Activated CD8-positive, alpha-beta memory T cell treated with anti-CD3 and anti-CD28 coated beads, Interleukin-2, amount 10 ng/mL, durations not matched to agents 7 days and 5 days (primary cell): ENCODE data around the gene WWC2. TPM values are rescaled to one million over a fixed set of nuclear protein-coding genes. Genes with fewer than 3 reads are reported as not detected.
"Not testable (repeated sequence)": the region's sequence is repeated elsewhere in the genome, so short reads cannot be mapped to it uniquely, and the experiment has no call there.

Experiments used
- ATAC-seq: fragments of 150-1000 bp; cut with Tn5 transposase; one replicate; pipeline ENCODE4 v1.10.0; 2021; ENCODE audit warnings: moderate library complexity
- CTCF ChIA-PET: fragments of 350-600 bp; sonication (Branson Sonifier 250); formaldehyde crosslinking; loops from one replicate; lab custom pipeline; 2021; ENCODE audit warnings: antibody characterized with exemption; lab: Charles Lee
- DNase-seq: peaks from one replicate; pipeline ENCODE4 v3.0.0-alpha.2; 2020
- H3K27ac Mint-ChIP-seq: one replicate; pipeline ENCODE4 v1.8.0; 2021; ENCODE audit warnings: mild to moderate bottlenecking, mixed read lengths
- H3K27me3 Mint-ChIP-seq: one replicate; pipeline ENCODE4 v1.8.0; 2021; ENCODE audit warnings: mixed read lengths
- H3K36me3 Mint-ChIP-seq: one replicate; pipeline ENCODE4 v1.8.0; 2021; ENCODE audit warnings: mild to moderate bottlenecking, mixed read lengths
- H3K4me1 Mint-ChIP-seq: one replicate; pipeline ENCODE4 v1.8.0; 2021; ENCODE audit warnings: mixed read lengths
- H3K4me3 Mint-ChIP-seq: one replicate; pipeline ENCODE4 v1.8.0; 2021; ENCODE audit warnings: mild to moderate bottlenecking, moderate library complexity, mixed read lengths
- H3K9me3 Mint-ChIP-seq: one replicate; pipeline ENCODE4 v1.8.0; 2022; ENCODE audit warnings: low read depth, mixed read lengths
- total RNA-seq, 2 experiments: library from RNA; stranded (reverse); gene quantifications; one replicate each; pipeline ENCODE4 v1.2.3, GENCODE V29; 2021

The WWC2 gene
- total RNA-seq, 2 experiments from 2014 or later: 0.05 to 0.20 TPM

GRCh38 chr4:183139058-183139750, 40.1 kb downstream of the WWC2 start:
- CTCF ChIA-PET: no interaction called here
- Mint-ChIP-seq H3K4me3 (no peak overlapping the region), H3K9me3 (no peaks in the 10 kb centered on the region), H3K27me3 (peaks cover 11% of the 10 kb centered on the region), H3K36me3 (no peaks in the 10 kb centered on the region), H3K4me1 (no peaks in the 10 kb centered on the region), H3K27ac (no peak overlapping the region)
- ATAC-seq: no peak
- no peak for DNase-seq

- Mint-ChIP-seq H3K4me3 (no peak overlapping the region), H3K27ac (no peak overlapping the region), H3K9me3 (no peaks in the 10 kb centered on the region), H3K27me3 (peaks cover 13% of the 10 kb centered on the region), H3K4me1 (no peaks in the 10 kb centered on the region), H3K36me3 (no peaks in the 10 kb centered on the region)
- no peak for ATAC-seq
- CTCF ChIA-PET: no interaction called here
- no peak for DNase-seq
Observed at GRCh38 chr4:183139972-183140570, 41.0 kb downstream of the WWC2 start.

GRCh38 chr4:183140911-183141320, 41.9 kb downstream of the WWC2 start:
- Mint-ChIP-seq H3K4me1 (no peaks in the 10 kb centered on the region), H3K27ac (no peak overlapping the region), H3K4me3 (no peak overlapping the region), H3K36me3 (no peaks in the 10 kb centered on the region), H3K27me3 (peaks cover 14% of the 10 kb centered on the region), H3K9me3 (no peaks in the 10 kb centered on the region)
- CTCF ChIA-PET: interaction anchor here (0.9 kb wide), 1 partner anchor 9 kb away, joined by 3 read pairs; no protein-coding TSS in a partner anchor
- no peak for ATAC-seq
- DNase-seq: no peak

GRCh38 chr4:183141997-183142396, 42.9 kb downstream of the WWC2 start:
- Mint-ChIP-seq H3K27ac (no peak overlapping the region), H3K4me1 (no peaks in the 10 kb centered on the region), H3K4me3 (no peak overlapping the region), H3K36me3 (no peaks in the 10 kb centered on the region), H3K9me3 (no peaks in the 10 kb centered on the region), H3K27me3 (peaks cover 18% of the 10 kb centered on the region)
- ATAC-seq (no peak), DNase-seq (no peak)
- CTCF ChIA-PET: no interaction called here

- no peaks in the 10 kb centered on the region for H3K36me3 Mint-ChIP-seq
- no peak overlapping the region for H3K27ac Mint-ChIP-seq
- CTCF ChIA-PET: no interaction called here
- H3K27me3 Mint-ChIP-seq: peaks cover 18% of the 10 kb centered on the region
- no peak overlapping the region for H3K4me3 Mint-ChIP-seq
- H3K4me1 Mint-ChIP-seq: no peaks in the 10 kb centered on the region
- no peak for ATAC-seq
- no peak for DNase-seq
- no peaks in the 10 kb centered on the region for H3K9me3 Mint-ChIP-seq
Observed at GRCh38 chr4:183142571-183143550, 43.8 kb downstream of the WWC2 start.

GRCh38 chr4:183144787-183145186, 45.7 kb downstream of the WWC2 start:
- DNase-seq (no peak), ATAC-seq (no peak)
- H3K9me3 Mint-ChIP-seq: no peaks in the 10 kb centered on the region
- no peaks in the 10 kb centered on the region for H3K4me1 Mint-ChIP-seq
- no peak overlapping the region for H3K4me3 Mint-ChIP-seq
- H3K27me3 Mint-ChIP-seq: peaks cover 20% of the 10 kb centered on the region
- CTCF ChIA-PET: no interaction called here
- no peak overlapping the region for H3K27ac Mint-ChIP-seq
- no peaks in the 10 kb centered on the region for H3K36me3 Mint-ChIP-seq

- H3K27me3 Mint-ChIP-seq: peaks cover 20% of the 10 kb centered on the region
- H3K36me3 Mint-ChIP-seq: no peaks in the 10 kb centered on the region
- no peak overlapping the region for H3K4me3 Mint-ChIP-seq
- no peak overlapping the region for H3K27ac Mint-ChIP-seq
- no peaks in the 10 kb centered on the region for H3K9me3 Mint-ChIP-seq
- DNase-seq (no peak), ATAC-seq (no peak)
- CTCF ChIA-PET: no interaction called here
- no peaks in the 10 kb centered on the region for H3K4me1 Mint-ChIP-seq
Observed at GRCh38 chr4:183145773-183146172, 46.7 kb downstream of the WWC2 start.

GRCh38 chr4:183146478-183146877, 47.4 kb downstream of the WWC2 start:
- no peaks in the 10 kb centered on the region for H3K9me3 Mint-ChIP-seq
- H3K4me1 Mint-ChIP-seq: no peaks in the 10 kb centered on the region
- no peak overlapping the region for H3K4me3 Mint-ChIP-seq
- no peak overlapping the region for H3K27ac Mint-ChIP-seq
- CTCF ChIA-PET: no interaction called here
- ATAC-seq: no peak
- no peaks in the 10 kb centered on the region for H3K36me3 Mint-ChIP-seq
- DNase-seq: no peak
- H3K27me3 Mint-ChIP-seq: peaks cover 18% of the 10 kb centered on the region

- Mint-ChIP-seq H3K4me3 (no peak overlapping the region), H3K36me3 (no peaks in the 10 kb centered on the region), H3K4me1 (no peaks in the 10 kb centered on the region), H3K9me3 (no peaks in the 10 kb centered on the region), H3K27ac (no peak overlapping the region), H3K27me3 (peaks cover 15% of the 10 kb centered on the region)
- ATAC-seq (no peak), DNase-seq (no peak)
- CTCF ChIA-PET: no interaction called here
Observed at GRCh38 chr4:183147196-183147595, 48.1 kb downstream of the WWC2 start.

- no peak overlapping the region for H3K27ac Mint-ChIP-seq
- DNase-seq (no peak), ATAC-seq (no peak)
- no peaks in the 10 kb centered on the region for H3K9me3 Mint-ChIP-seq
- no peaks in the 10 kb centered on the region for H3K36me3 Mint-ChIP-seq
- peaks cover 15% of the 10 kb centered on the region for H3K27me3 Mint-ChIP-seq
- CTCF ChIA-PET: no interaction called here
- no peak overlapping the region for H3K4me3 Mint-ChIP-seq
- no peaks in the 10 kb centered on the region for H3K4me1 Mint-ChIP-seq
Observed at GRCh38 chr4:183147983-183148382, 48.9 kb downstream of the WWC2 start.

GRCh38 chr4:183149616-183150539, 50.8 kb downstream of the WWC2 start:
- H3K27ac Mint-ChIP-seq: no peak overlapping the region
- DNase-seq (no peak), ATAC-seq (no peak)
- no peaks in the 10 kb centered on the region for H3K36me3 Mint-ChIP-seq
- H3K4me3 Mint-ChIP-seq: no peak overlapping the region
- H3K4me1 Mint-ChIP-seq: no peaks in the 10 kb centered on the region
- peaks cover 11% of the 10 kb centered on the region for H3K27me3 Mint-ChIP-seq
- H3K9me3 Mint-ChIP-seq: no peaks in the 10 kb centered on the region
- CTCF ChIA-PET: no interaction called here

GRCh38 chr4:183150664-183151063, 51.6 kb downstream of the WWC2 start:
- H3K4me1 Mint-ChIP-seq, H3K9me3 Mint-ChIP-seq, ATAC-seq, H3K27ac Mint-ChIP-seq, CTCF ChIA-PET, H3K36me3 Mint-ChIP-seq, DNase-seq, H3K4me3 Mint-ChIP-seq: not testable (repeated sequence)
- H3K27me3 Mint-ChIP-seq: peaks cover 10% of the 10 kb centered on the region

GRCh38 chr4:183152232-183152631, 53.2 kb downstream of the WWC2 start:
- DNase-seq, H3K4me3 Mint-ChIP-seq, H3K27ac Mint-ChIP-seq, H3K4me1 Mint-ChIP-seq, H3K9me3 Mint-ChIP-seq, H3K36me3 Mint-ChIP-seq, CTCF ChIA-PET, H3K27me3 Mint-ChIP-seq, ATAC-seq: not testable (repeated sequence)
